ENCODE measurements around the gene C11orf68.

Gene C11orf68

DNA sequence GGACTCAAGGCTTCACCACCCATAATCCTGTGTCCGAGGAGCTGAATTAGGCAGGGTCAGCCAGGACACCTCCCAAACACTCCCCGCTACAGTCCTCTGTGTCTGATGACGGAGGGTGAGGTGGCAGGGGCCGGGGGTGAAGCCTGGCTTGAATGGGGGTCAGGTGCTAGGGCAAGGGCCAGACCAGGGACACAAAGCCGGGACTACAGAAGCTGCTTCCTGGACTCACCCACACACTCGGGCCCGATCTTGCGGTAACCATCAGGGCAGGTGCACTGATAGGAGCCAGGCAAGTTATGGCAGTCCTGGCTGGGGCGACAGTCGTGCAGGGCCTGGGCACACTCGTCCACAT, 48.6 kb downstream of the C11orf68 start:
- DNase-seq, result no peak

DNA sequence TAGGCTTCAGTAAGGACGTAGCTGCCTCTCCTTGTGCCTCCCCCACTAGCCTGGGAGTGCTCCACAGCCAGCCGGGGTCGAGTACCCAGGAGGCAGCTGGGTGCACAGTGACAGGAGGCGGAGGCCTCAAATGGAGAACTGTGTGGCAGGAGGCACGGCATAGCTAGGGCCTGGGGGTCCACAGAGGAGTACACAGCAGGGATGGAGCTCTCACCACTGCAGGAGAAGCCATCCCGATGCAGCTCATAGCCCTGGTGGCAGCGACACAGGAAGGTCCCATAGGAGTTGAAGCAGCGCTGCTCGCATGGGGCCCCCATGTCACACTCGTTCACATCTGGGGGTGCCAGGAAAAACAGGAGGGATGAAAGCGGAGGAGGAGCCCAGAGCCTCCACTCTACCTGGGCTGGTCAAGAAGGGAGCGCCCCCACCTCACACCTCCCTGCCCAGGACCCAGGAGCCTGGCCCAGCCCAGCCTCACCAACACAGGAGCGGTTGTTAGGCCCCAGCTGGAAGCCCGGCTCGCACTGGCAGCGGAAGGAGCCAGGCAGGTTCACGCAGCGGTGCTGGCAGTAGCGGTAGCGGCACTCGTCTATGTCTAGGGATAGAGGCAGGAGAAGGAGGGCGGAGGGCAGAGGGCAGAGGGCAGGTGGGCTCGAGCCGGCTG, 49.1 kb downstream of the C11orf68 start:
- DNase-seq, result no peak

DNA sequence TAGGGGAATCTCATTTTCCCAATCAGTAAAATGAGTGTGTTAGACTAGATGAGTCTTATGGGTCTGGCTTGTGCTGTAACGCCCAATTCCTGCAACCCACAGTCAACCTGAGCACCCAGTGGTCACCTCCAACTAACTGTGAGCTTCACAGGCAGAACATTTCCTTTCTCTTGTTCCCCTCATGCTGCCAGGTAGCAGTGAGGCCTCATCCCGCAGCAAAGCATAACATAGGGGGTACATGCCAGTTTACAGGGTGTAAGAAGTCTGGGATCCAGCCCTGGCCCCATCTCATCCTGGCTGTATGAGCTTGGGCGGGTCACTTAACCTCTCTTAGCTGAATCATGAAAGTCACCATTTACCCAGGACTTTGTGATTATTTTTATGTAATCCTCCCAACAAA, 50.0 kb downstream of the C11orf68 start:
- no peak for DNase-seq

DNA sequence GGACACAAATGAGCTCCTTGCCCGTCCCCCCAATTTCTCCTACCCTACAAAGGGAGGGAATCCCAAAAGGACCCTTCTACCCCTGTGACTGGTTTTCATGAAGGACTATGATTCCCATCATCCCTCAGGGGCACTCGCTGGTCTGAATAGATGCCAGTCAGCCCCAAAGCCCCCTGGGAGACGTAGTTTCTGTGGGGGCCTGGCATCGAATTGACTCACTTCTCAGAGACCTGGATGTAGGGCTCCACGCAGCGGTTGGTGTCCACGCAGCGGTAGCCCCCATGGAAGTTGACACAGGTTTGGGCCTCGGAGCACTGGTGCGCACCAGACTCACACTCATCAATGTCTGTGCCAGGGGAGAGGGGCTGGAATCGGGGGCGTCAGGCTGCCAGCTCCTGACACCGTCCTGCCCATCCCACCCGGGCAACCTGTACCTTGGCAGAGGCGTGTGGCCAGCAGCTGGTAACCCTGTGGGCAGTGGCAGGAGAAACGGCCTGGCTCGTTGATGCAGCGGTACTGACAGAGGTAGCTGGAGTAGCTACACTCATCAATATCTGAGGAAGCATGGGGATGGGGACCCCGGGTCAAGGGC, 50.7 kb downstream of the C11orf68 start:
- DNase-seq, result no peak

DNA sequence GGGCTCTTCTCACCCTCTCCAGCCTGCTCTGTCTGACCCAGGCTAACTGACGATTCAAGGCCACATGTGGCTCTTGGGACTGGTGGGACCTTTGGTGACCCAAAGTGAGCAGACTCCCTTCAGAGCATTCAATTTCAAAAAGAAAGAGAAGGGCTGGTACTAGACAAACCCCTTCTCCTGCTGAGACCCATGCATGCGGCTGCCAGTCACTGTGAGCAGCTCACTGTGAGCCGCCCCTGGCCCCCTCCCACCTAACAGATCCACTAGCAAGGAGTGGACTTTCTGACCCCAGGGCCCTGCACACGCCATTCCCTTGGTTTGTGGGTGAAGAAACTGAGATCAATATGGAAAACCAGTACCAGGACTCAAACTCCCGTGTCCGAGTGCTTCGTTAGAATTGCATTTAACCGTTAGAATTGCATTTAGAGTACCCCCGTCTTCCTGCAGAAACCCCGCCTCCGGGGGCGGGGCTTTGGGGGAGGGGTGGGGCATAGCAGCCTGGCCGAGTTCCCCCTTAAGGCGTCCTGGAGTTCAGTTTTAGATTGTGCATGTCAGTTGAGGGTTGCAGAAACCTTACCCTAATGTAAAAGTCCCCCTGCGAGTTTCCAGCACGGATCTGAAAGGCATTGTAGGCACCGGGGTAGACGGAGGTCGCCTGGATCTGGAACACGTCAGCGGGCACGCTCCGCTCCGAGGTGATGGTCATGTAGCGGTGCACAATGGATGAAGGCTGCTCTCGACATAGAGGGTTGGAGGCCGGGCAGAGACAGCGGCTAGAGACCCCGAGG, 51.4 kb downstream of the C11orf68 start:
- DNase-seq, result no peak
